K562 (cell line): ENCODE measurements around the gene WDR64. TPM values are rescaled to one million over a fixed set of nuclear protein-coding genes. Genes with fewer than 3 reads are reported as not detected.
A peak's percentile ranks its signal among the peaks of the same experiment; 100 is the strongest.

Experiments
- ATAC-seq: fragments of 200-7000 bp; cut with Tn5 transposase; 3 replicates; pipeline ENCODE4 v1.9.1; 2020; ENCODE audit warnings: moderate library complexity
- BruUV-seq: library from RNA; stranded (reverse); fragments of 400-500 nt; replicated peaks from 2 replicates; lab custom pipeline; 2021; lab: Mats Ljungman, UMichigan
- CTCF ChIA-PET: fragments of 300-600 bp; formaldehyde crosslinking; extraction: SDS; loops from one replicate; lab custom pipeline; 2021; ENCODE audit warnings: low intra/inter-chr PET ratio; lab: Yijun Ruan, JAX
- POLR2A ChIA-PET: fragments of 300-600, 350-650 bp; sonication (Branson Sonifier 250); formaldehyde crosslinking; extraction: SDS; loops from one replicate; lab custom pipeline; 2021; ENCODE audit warnings: antibody characterized with exemption, inconsistent platforms; lab: Yijun Ruan, JAX
- DNase-seq, 4 experiments: peaks; one replicate each; pipeline versions ENCODE4 v3.0.0 to v3.0.0-alpha.2; 2011 to 2018; ENCODE audit warnings: low spot score in 3 of 4, mixed read lengths in 3 of 4; ENCODE audit errors: extremely low read depth in 1 of 4
- FAIRE-seq: peaks from 2 replicates; lab custom pipeline; 2011; peaks lifted over from hg19 to GRCh38; lab: Jason Lieb, UNC
- H2AFZ ChIP-seq: 2 replicates; pipeline ENCODE4 v1.6.0; 2011; ENCODE audit warnings: low read depth, low read length, control low read depth, inconsistent platforms
- H3K27ac ChIP-seq: fragments of 200-600 bp; 3 replicates; pipeline ENCODE4 v1.8.0; 2011; ENCODE audit warnings: low read depth, mild to moderate bottlenecking, control low read depth, inconsistent platforms, low read length, moderate library complexity, mixed read lengths; ENCODE audit errors: extremely low read depth
- H3K27me3 ChIP-seq, 2 experiments: fragments of 300-600 bp in 1 of 2; 2 replicates in 1 of 2; 3 replicates in 1 of 2; pipeline versions ENCODE4 v1.6.0 to v1.8.0; 2011; ENCODE audit warnings: inconsistent platforms in 2 of 2, low read length in 2 of 2, mild to moderate bottlenecking in 1 of 2, mixed read lengths in 1 of 2, moderate library complexity in 1 of 2; ENCODE audit not compliant: control insufficient read depth in 2 of 2, insufficient read depth in 2 of 2
- H3K36me3 ChIP-seq: fragments of 300-600 bp; 3 replicates; pipeline ENCODE4 v1.8.0; 2011; ENCODE audit warnings: mild to moderate bottlenecking, low read length, inconsistent platforms; ENCODE audit not compliant: control insufficient read depth, insufficient read depth
- H3K4me1 ChIP-seq, 2 experiments: fragments of 200-600 bp in 1 of 2; replicated peaks in 1 of 2; 2 replicates in 1 of 2; 3 replicates in 1 of 2; pipeline versions ENCODE4 v1.5.1 to v1.8.0; 2011; ENCODE audit warnings: inconsistent platforms in 2 of 2, low read length in 2 of 2, mild to moderate bottlenecking in 1 of 2, mixed read lengths in 1 of 2, moderate library complexity in 1 of 2; ENCODE audit not compliant: control insufficient read depth in 2 of 2, insufficient read depth in 2 of 2
- H3K4me2 ChIP-seq: 2 replicates; pipeline ENCODE4 v1.6.1; 2011; ENCODE audit warnings: low read length, control low read depth, inconsistent platforms, mixed read lengths; ENCODE audit not compliant: insufficient read depth
- H3K4me3 ChIP-seq: fragments of 200-600 bp; sonication (generic), shearing (Covaris generic); 2 replicates; pipeline ENCODE4 v1.5.1; 2016; ENCODE audit warnings: control low read depth, inconsistent platforms
- H3K79me2 ChIP-seq: fragments of 200-600 bp; 3 replicates; pipeline ENCODE4 v1.8.0; 2011; ENCODE audit warnings: low read length, inconsistent platforms; ENCODE audit not compliant: control insufficient read depth, insufficient read depth
- H3K9ac ChIP-seq, 2 experiments: 2 replicates each; pipeline versions ENCODE4 v1.6.0 to v1.6.1; 2011; ENCODE audit warnings: low read depth in 2 of 2, low read length in 2 of 2, control low read depth in 1 of 2, inconsistent platforms in 1 of 2, mild to moderate bottlenecking in 1 of 2, mixed read lengths in 1 of 2; ENCODE audit not compliant: insufficient read depth in 1 of 2
- H3K9me1 ChIP-seq: one replicate; pipeline ENCODE4 v1.6.0; 2011; ENCODE audit warnings: inconsistent platforms, mild to moderate bottlenecking, low read length, moderate library complexity; ENCODE audit not compliant: control insufficient read depth, insufficient read depth
- H3K9me3 ChIP-seq: replicated peaks from 2 replicates; pipeline ENCODE4 v1.5.1; 2011; ENCODE audit warnings: low read depth, low read length, inconsistent platforms; ENCODE audit not compliant: control insufficient read depth, insufficient read depth
- H4K20me1 ChIP-seq: replicated peaks from 2 replicates; pipeline ENCODE4 v1.6.1; 2011; ENCODE audit warnings: low read length, inconsistent platforms, mixed read lengths; ENCODE audit not compliant: control insufficient read depth, insufficient read depth
- BCL6 ChIP-seq: fragments of 250-450 bp; sonication (Bioruptor Pico); IDR thresholded peaks from 2 replicates; pipeline ENCODE4 v1.4.0; 2020
- FOS ChIP-seq: IDR thresholded peaks from 3 replicates; pipeline ENCODE4 v1.6.1; 2011; ENCODE audit not compliant: insufficient read length; ENCODE audit errors: extremely low read depth
- FOXJ2 ChIP-seq: fragments of 200-800 bp; sonication (Bioruptor generic); IDR thresholded peaks from 2 replicates; pipeline ENCODE4 v1.6.1; 2016; ENCODE audit warnings: missing genetic modification characterization, missing compliant biosample characterization
- HDAC6 ChIP-seq: IDR thresholded peaks from 2 replicates; pipeline ENCODE4 v1.6.1; 2012; ENCODE audit warnings: low read depth, mild to moderate bottlenecking, control low read depth, inconsistent platforms, low read length, moderate library complexity
- HMG20A ChIP-seq: fragments of 450-650 bp; formaldehyde crosslinking; conservative IDR thresholded peaks from 2 replicates; pipeline ENCODE4 v1.4.0; 2020; ENCODE audit warnings: mild to moderate bottlenecking, mixed read lengths
- MCM3 ChIP-seq: fragments of 450-650 bp; IDR thresholded peaks from 2 replicates; pipeline ENCODE4 v1.6.1; 2016
- MEF2D ChIP-seq: conservative IDR thresholded peaks from 2 replicates; pipeline ENCODE4 v1.6.1; 2016; ENCODE audit warnings: low read depth, missing genetic modification characterization, missing compliant biosample characterization
- POLR2AphosphoS2 ChIP-seq: IDR thresholded peaks from 2 replicates; pipeline ENCODE4 v1.6.1; 2012; ENCODE audit warnings: low read length, improper control_type of control experiment
- RNF219 ChIP-seq: fragments of 250-450 bp; sonication (Bioruptor Pico); IDR thresholded peaks from 2 replicates; pipeline ENCODE4 v1.5.0; 2022; ENCODE audit warnings: mild to moderate bottlenecking
- SREBF2 ChIP-seq: sonication (generic); formaldehyde crosslinking; IDR thresholded peaks from 2 replicates; pipeline ENCODE4 v1.4.0; 2020; ENCODE audit warnings: mild to moderate bottlenecking, missing genetic modification reagents
- ZNF76 ChIP-seq: fragments of 250-450 bp; sonication (Bioruptor Pico); IDR thresholded peaks from 2 replicates; pipeline ENCODE4 v1.4.0; 2020; ENCODE audit warnings: mild to moderate bottlenecking, moderate library complexity, borderline replicate concordance
- WGBS: fragments of 100-300 bp; shearing (Covaris generic); methylation state at CpG from one replicate; pipeline ENCODE4 v1.1.6; 2016; ENCODE audit warnings: low coverage, mixed read lengths; ENCODE audit not compliant: insufficient coverage; ENCODE audit errors: missing lambda C conversion rate; 5-methylcytosine and 5-hydroxymethylcytosine counted together
- in situ Hi-C: fragments of 300-500 bp; cut with MboI; formaldehyde crosslinking; loops from 4 replicates; pipeline ENCODE4 v1.15.0; 2018; ENCODE audit warnings: inconsistent platforms, mixed read lengths
- intact Hi-C: fragments of 100-400 bp; cut with micrococcal nuclease; formaldehyde crosslinking; loops from 2 replicates; pipeline ENCODE4 v1.14.2; 2022
- polyA plus RNA-seq, 8 experiments: library from polyadenylated mRNA; depleted of rRNA in 4 of 8; stranded (reverse) in 5 of 8; unstranded in 3 of 8; fragments of >200 nt; fragmentation: Nextera tagmentation in 2 of 8; fragmentation: Illumina TruSeq in 1 of 8; extraction: Ambion mirVana in 2 of 8; extraction: Trizol in 1 of 8; gene quantifications; 2 replicates each; pipeline versions ENCODE4 v1.2.1 to v1.2.3, GENCODE V29; 2011 to 2014; ENCODE audit warnings: inconsistent platforms in 1 of 8, missing spikeins in 1 of 8
- total RNA-seq, 7 experiments: library from RNA; depleted of rRNA in 6 of 7; stranded (reverse); fragments of >200 nt in 6 of 7; fragmentation: Illumina TruSeq in 2 of 7; extraction: Trizol in 2 of 7; gene quantifications; 2 replicates each; pipeline versions ENCODE4 v1.2.1 to v1.2.3, GENCODE V29; 2011 to 2021; ENCODE audit warnings: low replicate concordance in 1 of 7

Gene WDR64
- total and polyA plus RNA-seq, 9 of the 15 experiments (the other 6 are each of a cell fraction or from before 2014, with no cell fraction given) = 0.06 to 0.29 (median 0.19) TPM; not detected in 5

GRCh38 chr1:241840164-241840563, 188.1 kb downstream of the WDR64 start:
- no peaks in the 10 kb centered on the region for H3K9me1 ChIP-seq
- TF ChIP-seq MEF2D (no peak), RNF219 (CRISPR knock-in tag) (no peak), HDAC6 (no peak), POLR2AphosphoS2 (no peak), ZNF76 (no peak), FOXJ2 (tag) (no peak), BCL6 (CRISPR knock-in tag) (no peak), FOS (no peak), HMG20A (CRISPR knock-in tag) (no peak), SREBF2 (CRISPR knock-in tag) (no peak), MCM3 (no peak)
- H3K27ac ChIP-seq = no peak overlapping the region
- no peaks in the 10 kb centered on the region; a peak in 1 of 5 replicates for H3K4me1 ChIP-seq
- ChIA-PET POLR2A (interaction anchor here (1.6 kb wide), 1 partner anchor 8 kb away, joined by 7 read pairs; the partner anchor contains the start of gene EXO1), CTCF (no interaction called here)
- no peaks in the 10 kb centered on the region for H4K20me1 ChIP-seq
- no TSS peak for BruUV-seq
- H3K9me3 ChIP-seq = no peaks in the 10 kb centered on the region
- in situ Hi-C loops = no loop called here
- no peak for ATAC-seq
- H2AFZ ChIP-seq = peak overlapping the region; percentile 14; the same call in 1 of the 2 replicates
- no peak overlapping the region for H3K4me2 ChIP-seq
- H3K36me3 ChIP-seq = no peaks in the 10 kb centered on the region
- H3K79me2 ChIP-seq = no peaks in the 10 kb centered on the region
- H3K4me3 ChIP-seq = no peak overlapping the region
- intact Hi-C loops = no loop called here
- no peak for DNase-seq
- no peak overlapping the region for H3K9ac ChIP-seq
- FAIRE-seq = no peak
- 65% methylated on average over 6 of the region's 6 CpGs for WGBS
- H3K27me3 ChIP-seq = no peaks in the 10 kb centered on the region
